ENCODE measurements around the gene GPR75.

DNA sequence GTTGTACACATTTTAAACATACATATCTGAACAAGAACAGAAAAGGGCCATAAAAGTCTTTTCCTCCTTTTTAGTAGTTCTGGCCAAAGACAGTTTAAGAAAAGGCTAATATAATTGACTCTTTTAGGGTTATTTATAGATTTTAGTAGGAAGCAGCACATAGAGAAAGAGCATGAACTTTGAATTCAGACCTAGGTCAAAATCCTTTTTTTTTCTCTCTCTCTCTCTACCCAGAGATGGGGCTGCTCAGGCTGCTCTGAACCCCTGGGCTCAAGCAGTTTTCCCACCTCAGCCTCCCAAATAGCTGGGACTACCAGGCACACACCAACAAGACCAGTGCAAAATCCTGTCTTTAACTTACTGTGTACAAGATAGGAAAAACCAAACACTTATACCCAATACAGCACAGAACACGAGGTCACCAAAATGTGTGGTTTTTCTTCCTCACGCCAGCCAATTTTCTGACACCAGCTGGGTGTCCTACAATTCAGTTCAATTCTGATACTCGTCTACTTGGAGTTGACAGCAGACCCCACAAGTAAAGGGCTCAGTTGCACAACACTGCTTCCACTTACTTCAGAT is 40.8 kb downstream of the GPR75 start:
- TF ChIP-seq POLR2AphosphoS5 (IDR thresholded peaks at IDR 0.05; ENCODE audit: low read depth, low read length) (no peak), FOXP2 (optimal IDR thresholded peaks at IDR 0.05; ENCODE audit: borderline replicate concordance, extremely low read depth, extremely low read length, insufficient read depth) (no peak), SIN3A (IDR thresholded peaks at IDR 0.05; ENCODE audit: borderline replicate concordance, insufficient read depth, low read length) (no peak)
